Loucy (cell line): ENCODE data around the gene STAT5B.
A peak's percentile ranks its signal among the peaks of the same experiment; 100 is the strongest.

ENCODE experiments used
- H2AFZ ChIP-seq: fragments of 200-600 bp; sonication (generic); 2 replicates; pipeline ENCODE4 v1.6.0; 2016; ENCODE audit warnings: antibody characterized with exemption, mild to moderate bottlenecking, low read length, moderate library complexity
- H3F3A ChIP-seq: fragments of 200-600 bp; 2 replicates; pipeline ENCODE4 v1.6.0; 2016; ENCODE audit warnings: antibody characterized with exemption, low read depth, mild to moderate bottlenecking
- H3K27me3 ChIP-seq: fragments of 200-600 bp; sonication (generic); 2 replicates; pipeline ENCODE4 v1.6.1; 2014; ENCODE audit warnings: low read length, mild to moderate bottlenecking; ENCODE audit not compliant: insufficient read depth, poor library complexity, severe bottlenecking
- H3K36me3 ChIP-seq: fragments of 200-600 bp; sonication (generic); 2 replicates; pipeline ENCODE4 v1.6.1; 2016; ENCODE audit warnings: low read length; ENCODE audit not compliant: insufficient read depth
- H3K4me1 ChIP-seq: fragments of 200-600 bp; sonication (generic); 2 replicates; pipeline ENCODE4 v1.5.1; 2014; ENCODE audit warnings: low read length, mild to moderate bottlenecking; ENCODE audit not compliant: insufficient read depth, poor library complexity, severe bottlenecking
- H3K4me2 ChIP-seq: fragments of 200-600 bp; sonication (generic); 2 replicates; pipeline ENCODE4 v1.6.0; 2014; ENCODE audit warnings: antibody characterized with exemption, low read length, low read depth, mild to moderate bottlenecking; ENCODE audit not compliant: poor library complexity, severe bottlenecking
- H3K4me3 ChIP-seq: fragments of 200-600 bp; sonication (generic); 2 replicates; pipeline ENCODE4 v1.5.1; 2014; ENCODE audit warnings: low read length, mild to moderate bottlenecking, mixed read lengths; ENCODE audit not compliant: poor library complexity, severe bottlenecking
- H3K79me2 ChIP-seq: fragments of 200-600 bp; sonication (generic); 2 replicates; pipeline ENCODE4 v1.6.1; 2014; ENCODE audit warnings: low read length; ENCODE audit not compliant: insufficient read depth
- H3K9ac ChIP-seq: fragments of 200-600 bp; sonication (generic); 2 replicates; pipeline ENCODE4 v1.6.0; 2014; ENCODE audit warnings: mild to moderate bottlenecking, low read depth, low read length, moderate library complexity; ENCODE audit not compliant: poor library complexity, severe bottlenecking
- H3K9me2 ChIP-seq: fragments of 200-600 bp; sonication (generic); replicated peaks from 2 replicates; pipeline ENCODE4 v1.6.1; 2016; ENCODE audit warnings: low read depth, low read length, mixed read lengths
- H3K9me3 ChIP-seq: fragments of 200-600 bp; sonication (generic); 2 replicates; pipeline ENCODE4 v1.6.1; 2014; ENCODE audit warnings: mild to moderate bottlenecking, antibody characterized with exemption, low read length, low read depth; ENCODE audit not compliant: insufficient read depth
- H4K20me1 ChIP-seq: fragments of 200-600 bp; sonication (generic); 2 replicates; pipeline ENCODE4 v1.6.0; 2014; ENCODE audit warnings: antibody characterized with exemption, low read length, mild to moderate bottlenecking; ENCODE audit not compliant: insufficient read depth, poor library complexity, severe bottlenecking
- EZH2phosphoT487 ChIP-seq: fragments of 200-600 bp; IDR thresholded peaks from 2 replicates; pipeline ENCODE4 v1.6.1; 2018; ENCODE audit warnings: antibody characterized with exemption, mild to moderate bottlenecking, moderate library complexity, borderline replicate concordance
- TF ChIP-seq, protein P1 (sequence below): fragments of 200-600 bp; sonication (generic); conservative IDR thresholded peaks from 2 replicates; pipeline ENCODE4 v1.5.1; 2014; ENCODE audit warnings: mild to moderate bottlenecking, antibody characterized with exemption, low read length

Gene STAT5B

DNA sequence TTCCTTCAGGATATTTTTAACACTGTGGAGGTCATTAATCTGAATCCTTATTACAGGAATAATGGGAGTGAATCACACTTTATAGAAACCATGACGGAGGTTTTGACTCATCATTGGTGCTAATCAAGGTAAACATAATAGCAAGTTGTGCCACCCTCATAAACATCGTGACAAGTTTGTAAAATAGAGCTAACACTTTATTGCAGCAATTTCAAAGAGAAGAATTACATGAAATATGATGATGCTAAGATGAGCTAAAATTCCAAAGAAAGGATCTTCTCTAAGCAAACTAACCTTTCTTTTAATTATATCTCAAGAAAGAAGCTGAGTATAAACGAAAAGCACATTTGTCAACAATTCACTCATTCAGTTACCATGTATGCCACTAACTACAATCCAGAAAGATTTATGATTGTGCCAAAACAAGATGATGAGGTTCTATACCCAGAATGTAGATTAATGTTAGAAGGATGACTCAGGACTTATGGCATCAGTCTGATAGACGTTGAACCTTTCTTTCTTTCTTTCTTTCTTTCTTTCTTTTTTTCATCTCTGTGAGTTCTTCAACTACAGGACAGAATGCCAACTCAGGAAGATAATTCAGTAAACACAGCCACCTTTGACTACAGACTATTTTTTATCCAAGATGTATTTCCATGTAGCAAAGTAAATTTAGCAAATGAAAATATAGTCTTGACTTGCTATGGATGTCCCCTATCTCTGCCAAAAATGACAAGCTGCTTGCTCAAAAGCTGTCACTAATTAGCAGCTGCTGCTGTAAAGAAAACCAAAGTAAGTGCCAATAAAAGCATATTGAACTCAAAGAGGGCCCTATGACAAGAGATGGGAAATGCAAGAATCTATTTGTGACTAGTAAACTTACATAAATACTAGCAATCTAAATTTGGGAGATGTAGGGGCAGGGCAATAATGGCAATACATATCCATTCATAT, 23.3 kb downstream of the STAT5B start:
- Histone ChIP-seq H3K79me2 (peaks cover 90% of the 10 kb centered on the region), H3K4me2 (no peak overlapping the region)

DNA sequence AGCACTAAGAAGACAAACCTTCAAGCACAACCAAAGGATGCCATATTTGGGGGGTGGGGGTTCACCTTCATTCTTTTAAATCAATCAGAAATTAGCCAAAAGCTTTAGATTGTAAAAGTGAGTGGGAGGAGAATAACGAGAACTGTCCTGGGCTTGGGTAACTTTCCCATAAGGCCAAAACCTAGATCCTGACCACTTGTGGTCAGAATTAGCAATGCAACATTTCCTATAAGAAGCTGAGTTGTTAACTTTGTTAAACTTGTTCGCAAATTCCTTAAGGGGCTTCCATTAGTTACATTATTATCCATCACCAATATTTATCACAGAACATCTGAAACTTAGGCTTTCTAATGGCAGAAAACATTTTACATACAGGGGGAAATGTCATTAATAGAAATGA, 25.1 kb downstream of the STAT5B start:
- H3K4me3 ChIP-seq = no peak overlapping the region
- peaks cover 53% of the 10 kb centered on the region for H4K20me1 ChIP-seq
- H3K9me2 ChIP-seq = no peaks in the 10 kb centered on the region
- H2AFZ ChIP-seq = no peak overlapping the region
- peaks cover 37% of the 10 kb centered on the region for H3K4me1 ChIP-seq
- H3K9ac ChIP-seq = no peak overlapping the region
- peaks cover 7% of the 10 kb centered on the region; the same call in 1 of the 2 replicates for H3F3A ChIP-seq
- H3K27me3 ChIP-seq = no peaks in the 10 kb centered on the region
- H3K9me3 ChIP-seq = no peaks in the 10 kb centered on the region
- TF ChIP-seq EZH2phosphoT487 = no peak
- TF ChIP-seq, protein P1, sequence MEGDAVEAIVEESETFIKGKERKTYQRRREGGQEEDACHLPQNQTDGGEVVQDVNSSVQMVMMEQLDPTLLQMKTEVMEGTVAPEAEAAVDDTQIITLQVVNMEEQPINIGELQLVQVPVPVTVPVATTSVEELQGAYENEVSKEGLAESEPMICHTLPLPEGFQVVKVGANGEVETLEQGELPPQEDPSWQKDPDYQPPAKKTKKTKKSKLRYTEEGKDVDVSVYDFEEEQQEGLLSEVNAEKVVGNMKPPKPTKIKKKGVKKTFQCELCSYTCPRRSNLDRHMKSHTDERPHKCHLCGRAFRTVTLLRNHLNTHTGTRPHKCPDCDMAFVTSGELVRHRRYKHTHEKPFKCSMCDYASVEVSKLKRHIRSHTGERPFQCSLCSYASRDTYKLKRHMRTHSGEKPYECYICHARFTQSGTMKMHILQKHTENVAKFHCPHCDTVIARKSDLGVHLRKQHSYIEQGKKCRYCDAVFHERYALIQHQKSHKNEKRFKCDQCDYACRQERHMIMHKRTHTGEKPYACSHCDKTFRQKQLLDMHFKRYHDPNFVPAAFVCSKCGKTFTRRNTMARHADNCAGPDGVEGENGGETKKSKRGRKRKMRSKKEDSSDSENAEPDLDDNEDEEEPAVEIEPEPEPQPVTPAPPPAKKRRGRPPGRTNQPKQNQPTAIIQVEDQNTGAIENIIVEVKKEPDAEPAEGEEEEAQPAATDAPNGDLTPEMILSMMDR = peak; percentile 47
- H3K79me2 ChIP-seq = peaks cover 94% of the 10 kb centered on the region
- peak overlapping the region; percentile 6 for H3K4me2 ChIP-seq
- peaks cover 4% of the 10 kb centered on the region; the same call in 1 of the 2 replicates for H3K36me3 ChIP-seq

More for the DNA sequence above, 23.3 kb downstream of the STAT5B start:
- H3K4me3 ChIP-seq = no peak overlapping the region
- H3K9ac ChIP-seq = no peak overlapping the region
- peaks cover 30% of the 10 kb centered on the region for H3K4me1 ChIP-seq
- H2AFZ ChIP-seq = no peak overlapping the region
- peaks cover 57% of the 10 kb centered on the region for H4K20me1 ChIP-seq
- H3K36me3 ChIP-seq = no peaks in the 10 kb centered on the region
- no peaks in the 10 kb centered on the region for H3K9me3 ChIP-seq
- TF ChIP-seq, protein P1 = no peak
- no peak for TF ChIP-seq EZH2phosphoT487
- H3K9me2 ChIP-seq = no peaks in the 10 kb centered on the region
- H3F3A ChIP-seq = peaks cover 6% of the 10 kb centered on the region; the same call in 1 of the 2 replicates
- H3K27me3 ChIP-seq = no peaks in the 10 kb centered on the region

- Histone ChIP-seq H3K4me1 (peaks cover 37% of the 10 kb centered on the region), H3K36me3 (peaks cover 4% of the 10 kb centered on the region; the same call in 1 of the 2 replicates), H3K9me3 (no peaks in the 10 kb centered on the region), H3K79me2 (peaks cover 94% of the 10 kb centered on the region), H3K9me2 (no peaks in the 10 kb centered on the region), H3F3A (peaks cover 7% of the 10 kb centered on the region; the same call in 1 of the 2 replicates), H4K20me1 (peaks cover 50% of the 10 kb centered on the region), H3K4me3 (peak overlapping the region; percentile 68), H2AFZ (no peak overlapping the region), H3K4me2 (peak overlapping the region; percentile 74), H3K9ac (peak overlapping the region; percentile 71), H3K27me3 (no peaks in the 10 kb centered on the region)
- no peak for TF ChIP-seq EZH2phosphoT487
- TF ChIP-seq, protein P1 = no peak
These were observed 26.3 kb downstream of the STAT5B start for GRCh38 chr17:42249681-42250446.
